Esophagus muscularis mucosa (tissue), 3 donors: Measurements from ENCODE around the gene RYR2.

Source experiments
- EP300 ChIP-seq: sonication (generic); formaldehyde crosslinking; IDR thresholded peaks from one replicate; pipeline ENCODE4 v1.6.1; 2017; ENCODE audit warnings: antibody characterized with exemption
- TF ChIP-seq, protein P1 (sequence below), 3 experiments: fragments of 200-600 bp in 2 of 3; fragments of 450-650 bp in 1 of 3; sonication (generic) in 2 of 3; IDR thresholded peaks; one replicate each; pipeline ENCODE4 v1.5.1; 2017 to 2019; ENCODE audit warnings: antibody characterized with exemption in 3 of 3, mild to moderate bottlenecking in 2 of 3, moderate library complexity in 1 of 3

DNA sequence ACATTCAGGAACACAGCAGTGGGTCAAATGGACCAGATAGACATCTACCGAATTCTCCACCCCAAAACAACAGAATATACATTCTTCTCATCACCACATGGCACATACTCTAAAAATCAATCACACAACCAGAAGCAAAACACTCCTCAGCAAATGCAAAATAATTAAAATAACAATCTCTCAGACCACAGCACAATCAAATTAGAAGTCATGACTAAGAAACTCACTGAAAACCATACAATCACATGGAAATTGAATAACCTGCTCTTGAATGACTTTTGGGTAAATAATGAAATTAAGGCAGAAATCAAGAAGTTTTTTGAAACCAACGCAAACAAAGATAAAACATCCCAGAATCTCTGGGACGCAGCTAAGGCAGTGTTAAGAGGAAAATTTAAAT is 799.5 kb downstream of the RYR2 start:
- TF ChIP-seq, protein P1, sequence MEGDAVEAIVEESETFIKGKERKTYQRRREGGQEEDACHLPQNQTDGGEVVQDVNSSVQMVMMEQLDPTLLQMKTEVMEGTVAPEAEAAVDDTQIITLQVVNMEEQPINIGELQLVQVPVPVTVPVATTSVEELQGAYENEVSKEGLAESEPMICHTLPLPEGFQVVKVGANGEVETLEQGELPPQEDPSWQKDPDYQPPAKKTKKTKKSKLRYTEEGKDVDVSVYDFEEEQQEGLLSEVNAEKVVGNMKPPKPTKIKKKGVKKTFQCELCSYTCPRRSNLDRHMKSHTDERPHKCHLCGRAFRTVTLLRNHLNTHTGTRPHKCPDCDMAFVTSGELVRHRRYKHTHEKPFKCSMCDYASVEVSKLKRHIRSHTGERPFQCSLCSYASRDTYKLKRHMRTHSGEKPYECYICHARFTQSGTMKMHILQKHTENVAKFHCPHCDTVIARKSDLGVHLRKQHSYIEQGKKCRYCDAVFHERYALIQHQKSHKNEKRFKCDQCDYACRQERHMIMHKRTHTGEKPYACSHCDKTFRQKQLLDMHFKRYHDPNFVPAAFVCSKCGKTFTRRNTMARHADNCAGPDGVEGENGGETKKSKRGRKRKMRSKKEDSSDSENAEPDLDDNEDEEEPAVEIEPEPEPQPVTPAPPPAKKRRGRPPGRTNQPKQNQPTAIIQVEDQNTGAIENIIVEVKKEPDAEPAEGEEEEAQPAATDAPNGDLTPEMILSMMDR (IDR thresholded peaks at IDR 0.05) = no peak
- no peak for TF ChIP-seq EP300
